GM18499 (cell line): ENCODE measurements around the gene ARPP19.
A peak's percentile ranks its signal among the peaks of the same experiment; 100 is the strongest.
"Not testable (repeated sequence)": the region's sequence is repeated elsewhere in the genome, so short reads cannot be mapped to it uniquely, and the experiment has no call there.

ENCODE experiments used
- ATAC-seq: cut with Tn5 transposase; IDR thresholded peaks from one replicate; pipeline ENCODE4 v1.9.1; 2021; ENCODE audit warnings: moderate number of reproducible peaks; ENCODE audit not compliant: insufficient read depth, unreplicated experiment

The ARPP19 gene, protein sequence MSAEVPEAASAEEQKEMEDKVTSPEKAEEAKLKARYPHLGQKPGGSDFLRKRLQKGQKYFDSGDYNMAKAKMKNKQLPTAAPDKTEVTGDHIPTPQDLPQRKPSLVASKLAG

DNA sequence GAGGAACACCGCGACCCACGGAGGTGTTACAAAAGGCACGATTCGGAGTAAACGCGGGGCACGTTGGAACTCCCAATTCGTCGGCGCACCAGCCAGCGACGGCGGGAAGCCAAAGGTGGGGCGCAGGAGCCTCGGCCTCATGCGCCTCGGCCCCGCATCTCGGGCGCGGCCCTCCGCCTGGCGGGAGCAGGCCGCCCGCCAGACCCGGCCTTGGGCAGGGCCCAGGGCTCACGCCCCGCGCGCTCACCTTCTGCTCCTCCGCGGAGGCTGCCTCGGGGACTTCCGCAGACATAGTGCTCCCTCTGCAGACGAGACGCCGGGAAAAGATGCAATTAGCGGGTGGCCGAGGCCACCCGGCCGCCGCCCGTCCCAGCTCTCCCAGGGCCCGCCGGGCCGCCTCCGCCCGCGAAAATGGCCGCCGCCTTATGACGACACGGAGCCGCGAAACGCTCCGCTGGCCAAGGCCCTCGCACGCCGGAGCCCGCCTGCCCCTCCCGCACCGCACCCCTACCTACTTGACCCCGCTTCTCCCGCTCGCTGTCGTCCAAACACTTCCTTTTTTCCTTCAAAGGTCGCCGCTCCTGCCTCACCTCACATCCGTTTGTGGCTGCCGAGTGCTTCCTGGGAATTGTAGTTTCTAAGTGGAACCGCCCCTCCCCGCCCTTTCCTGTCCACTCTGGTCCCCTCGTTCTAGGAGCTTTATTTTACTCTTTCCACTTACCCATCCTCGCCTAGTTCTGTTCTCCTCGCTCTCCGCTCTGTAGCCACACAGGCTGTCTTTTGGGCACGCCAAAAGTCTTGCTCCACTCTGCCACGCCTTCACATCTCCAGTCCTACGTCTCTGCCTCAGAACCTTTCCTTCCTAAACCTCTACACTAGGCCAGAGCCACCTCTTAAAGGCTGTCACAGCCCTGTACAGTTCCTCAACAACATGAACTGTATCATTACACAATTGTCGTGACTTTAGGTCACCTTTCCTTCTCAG lies at the start of gene ARPP19:
Gene ARPP19, minus strand, starts transcription at position 430 of the 985 bp plus-strand sequence. Its CDS starts 138 bp downstream, at position 292.
- ATAC-seq, result no peak

DNA sequence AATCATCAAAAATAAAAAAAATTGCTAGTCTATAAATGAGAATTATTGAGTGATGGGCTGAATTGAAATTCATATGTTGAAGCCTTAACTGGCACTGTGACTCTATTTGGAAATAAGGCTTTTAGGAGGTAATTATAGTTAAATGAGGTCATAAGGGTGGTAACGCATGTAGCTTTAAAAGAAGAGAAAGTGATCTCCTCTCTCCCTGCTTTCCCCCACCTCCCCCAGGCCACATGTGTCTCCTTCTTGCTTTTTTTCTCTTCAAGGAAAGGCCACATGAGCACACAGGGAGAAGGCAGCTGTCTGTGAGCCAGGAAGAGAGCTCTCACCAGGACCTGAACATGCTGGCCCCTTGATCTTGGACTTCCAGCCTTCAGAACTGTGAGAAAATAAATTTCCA lies 48.2 kb upstream of the ARPP19 start:
- ATAC-seq, result no peak

DNA sequence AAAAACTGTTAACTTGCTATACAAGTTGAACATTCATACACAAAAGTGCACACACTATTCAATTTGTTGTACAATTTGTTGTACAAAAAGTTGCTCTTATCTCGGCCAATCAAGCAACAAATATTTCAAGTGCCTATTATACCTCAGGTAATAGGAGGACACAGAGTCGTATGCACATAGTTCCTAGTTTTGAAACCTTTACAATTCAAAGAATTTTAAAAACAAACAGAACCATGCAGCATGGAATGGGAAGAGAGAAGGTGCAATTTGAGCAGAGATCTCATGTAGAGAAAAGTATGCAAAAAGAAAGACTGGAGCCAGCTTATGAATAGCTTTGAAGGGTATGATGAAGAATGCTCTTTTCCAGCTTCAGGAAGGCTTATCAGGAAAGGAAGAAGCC lies 46.5 kb upstream of the ARPP19 start:
- no peak for ATAC-seq

GRCh38 chr15:52609593-52609992 lies 40.8 kb upstream of the ARPP19 start:
- no peak for ATAC-seq

DNA sequence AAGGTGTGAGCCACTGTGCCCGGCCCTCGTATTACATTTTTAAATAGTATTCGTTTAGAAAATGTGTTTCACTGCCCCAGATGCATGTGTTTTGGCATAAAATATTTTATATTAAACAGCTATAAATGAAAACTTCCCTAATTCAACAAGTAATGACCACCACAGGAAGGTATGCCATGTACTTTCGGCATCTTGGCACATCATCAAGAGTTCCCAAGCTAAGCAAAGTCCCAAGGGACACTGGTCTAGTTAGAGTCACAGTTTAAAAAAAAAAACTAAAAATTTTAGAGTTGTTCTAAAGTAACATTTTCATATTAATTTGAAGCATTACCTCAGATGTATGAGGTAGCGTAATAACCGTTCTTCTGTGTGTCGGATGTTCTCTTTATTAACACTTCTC lies 15.6 kb upstream of the ARPP19 start:
- ATAC-seq, result no peak

GRCh38 chr15:52579852-52580251 lies 11.0 kb upstream of the ARPP19 start:
- no peak for ATAC-seq

GRCh38 chr15:52576692-52577091 lies 7.9 kb upstream of the ARPP19 start:
- ATAC-seq, result no peak

GRCh38 chr15:52575573-52575972 lies 6.7 kb upstream of the ARPP19 start:
- ATAC-seq, result not testable (repeated sequence)

DNA sequence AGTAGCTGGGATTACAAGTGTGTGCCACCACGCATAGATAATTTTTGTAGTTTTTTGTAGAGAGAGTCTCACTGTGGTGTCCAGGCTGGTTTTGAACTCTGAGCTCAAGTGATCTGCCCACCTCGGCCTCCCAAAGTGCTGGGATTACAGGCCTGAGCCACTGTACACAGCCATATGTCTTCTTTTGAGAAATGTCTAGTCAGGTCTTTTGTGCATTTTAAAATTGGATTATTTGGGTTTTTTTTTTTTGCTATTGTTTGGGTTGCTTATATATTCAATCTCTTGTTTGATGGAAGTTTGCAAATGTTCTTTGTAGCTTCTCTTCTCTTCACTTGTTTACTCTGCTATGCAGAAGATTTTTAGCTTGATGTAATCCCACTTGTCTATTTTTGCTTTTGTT lies 6.2 kb upstream of the ARPP19 start:
- no peak for ATAC-seq

GRCh38 chr15:52574623-52575022 lies 5.8 kb upstream of the ARPP19 start:
- ATAC-seq, result not testable (repeated sequence)

DNA sequence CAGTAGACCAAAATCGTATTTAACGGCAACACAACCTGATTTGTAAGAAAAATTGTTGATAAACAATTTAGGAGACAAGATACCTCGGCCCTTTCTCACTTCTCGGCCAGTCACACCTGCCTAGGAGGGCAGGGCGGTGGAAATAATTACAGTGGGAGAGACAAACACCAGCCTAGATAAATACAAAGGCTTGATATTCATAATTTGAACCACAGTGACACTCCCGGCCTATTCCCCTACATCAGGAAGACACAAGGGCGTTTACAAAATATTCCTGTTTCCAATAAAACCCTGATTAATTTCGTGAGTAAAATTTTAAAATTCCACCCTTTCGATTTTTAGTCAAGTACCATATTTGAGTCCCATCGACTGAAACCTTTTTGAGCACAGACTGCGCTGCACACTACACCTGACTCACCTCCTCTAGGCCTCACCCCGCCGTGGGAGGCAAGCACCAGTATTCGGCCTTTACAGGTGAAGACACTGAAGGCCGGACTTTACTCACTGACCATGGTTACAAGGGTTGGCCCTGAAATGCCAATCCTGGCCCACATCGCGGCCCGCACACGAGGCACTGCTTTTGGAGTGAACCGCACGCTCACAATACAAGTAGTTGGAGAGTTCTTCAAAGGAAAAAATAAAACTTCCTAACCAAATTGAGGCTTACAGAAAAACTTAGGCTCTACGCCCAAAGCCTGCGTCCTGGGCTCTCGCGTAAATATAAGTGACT lies 794 bp downstream of the ARPP19 start:
- ATAC-seq, result no peak

- no peak for ATAC-seq
These were observed 1.9 kb downstream of the ARPP19 start for GRCh38 chr15:52566889-52567288.

- ATAC-seq, result peak; percentile 36
These were observed 3.1 kb downstream of the ARPP19 start for GRCh38 chr15:52565417-52566358.

DNA sequence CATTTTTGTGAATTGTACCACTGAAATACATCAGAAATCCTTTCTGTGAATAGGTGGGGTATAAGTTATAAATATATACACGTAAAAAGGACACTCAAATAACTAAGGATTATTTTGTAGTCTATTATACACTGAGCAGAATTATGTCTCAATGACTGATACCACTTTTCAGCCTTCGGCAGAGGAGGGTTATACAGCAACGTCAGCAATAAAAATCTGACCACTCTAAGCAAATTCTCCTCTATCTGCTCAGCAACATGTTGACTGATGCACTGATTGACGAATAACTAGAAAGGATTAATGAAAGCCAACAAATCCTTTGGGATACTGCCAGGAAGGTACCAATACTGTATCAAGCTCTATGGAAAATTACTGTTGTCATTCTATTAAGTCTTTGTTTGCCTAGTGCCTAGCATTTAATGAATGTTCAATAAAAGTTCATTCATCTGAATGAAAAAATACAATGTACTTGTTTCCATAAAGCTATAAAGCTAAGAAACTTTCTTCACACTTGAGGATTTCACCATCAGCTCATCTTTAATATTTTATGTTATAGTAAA lies 5.2 kb downstream of the ARPP19 start:
- no peak for ATAC-seq

GRCh38 chr15:52559575-52559974 lies 9.3 kb downstream of the ARPP19 start:
- ATAC-seq, result no peak

DNA sequence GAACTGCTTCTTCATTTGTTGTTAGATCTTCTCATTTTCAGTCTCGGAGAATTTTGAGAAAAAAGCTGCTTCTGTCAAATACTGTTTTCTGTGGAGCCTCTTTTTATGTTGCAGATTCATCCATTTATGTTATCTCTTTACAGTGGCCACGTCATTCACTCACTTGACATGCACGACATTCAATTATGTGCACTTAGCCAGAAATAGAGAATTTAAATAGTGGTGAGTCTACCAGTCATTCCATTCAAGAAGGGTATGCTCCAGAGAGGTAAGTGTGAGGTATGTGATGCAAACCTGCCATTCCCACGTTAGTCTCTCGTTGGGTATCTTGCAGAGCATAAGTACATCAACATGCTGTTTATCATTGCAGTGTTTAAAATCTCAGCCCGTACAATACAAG lies 9.8 kb downstream of the ARPP19 start:
- no peak for ATAC-seq

DNA sequence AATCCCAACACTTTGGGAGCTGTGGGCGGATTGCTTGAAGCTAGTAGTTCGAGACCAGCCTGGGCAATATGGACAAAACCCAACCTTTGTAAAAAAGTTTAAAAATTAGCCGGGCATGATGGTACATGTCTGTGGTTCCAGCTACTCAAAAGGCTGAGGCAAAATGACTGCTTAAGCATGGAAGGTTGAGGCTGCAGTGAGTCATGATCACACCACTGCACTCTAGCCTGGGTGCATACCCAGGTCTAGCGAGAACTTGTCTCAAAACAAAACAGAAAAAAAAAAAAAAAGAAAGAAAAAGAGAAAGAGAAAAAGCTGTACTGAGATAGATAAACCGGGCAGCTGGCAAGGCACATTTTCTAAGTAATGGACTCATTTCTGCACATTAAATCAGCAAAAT lies 10.6 kb downstream of the ARPP19 start:
- peak; percentile 54 for ATAC-seq

DNA sequence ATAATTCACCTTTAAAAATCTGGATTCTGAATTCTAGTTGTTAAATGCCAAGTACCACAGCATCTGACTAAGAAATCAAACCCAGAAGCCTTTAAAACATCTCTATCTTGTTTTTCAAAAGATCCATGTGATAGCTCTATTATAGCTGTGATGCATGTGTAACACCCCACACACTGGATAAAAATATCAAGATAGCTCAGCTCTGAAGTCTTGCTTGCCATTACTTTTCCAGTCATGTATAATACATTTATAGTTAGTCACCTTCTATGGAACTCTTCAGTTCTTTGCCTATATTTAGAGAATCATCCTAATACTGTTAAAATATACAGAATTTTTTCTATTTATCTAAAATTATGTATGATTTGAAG lies 11.6 kb downstream of the ARPP19 start:
- no peak for ATAC-seq

DNA sequence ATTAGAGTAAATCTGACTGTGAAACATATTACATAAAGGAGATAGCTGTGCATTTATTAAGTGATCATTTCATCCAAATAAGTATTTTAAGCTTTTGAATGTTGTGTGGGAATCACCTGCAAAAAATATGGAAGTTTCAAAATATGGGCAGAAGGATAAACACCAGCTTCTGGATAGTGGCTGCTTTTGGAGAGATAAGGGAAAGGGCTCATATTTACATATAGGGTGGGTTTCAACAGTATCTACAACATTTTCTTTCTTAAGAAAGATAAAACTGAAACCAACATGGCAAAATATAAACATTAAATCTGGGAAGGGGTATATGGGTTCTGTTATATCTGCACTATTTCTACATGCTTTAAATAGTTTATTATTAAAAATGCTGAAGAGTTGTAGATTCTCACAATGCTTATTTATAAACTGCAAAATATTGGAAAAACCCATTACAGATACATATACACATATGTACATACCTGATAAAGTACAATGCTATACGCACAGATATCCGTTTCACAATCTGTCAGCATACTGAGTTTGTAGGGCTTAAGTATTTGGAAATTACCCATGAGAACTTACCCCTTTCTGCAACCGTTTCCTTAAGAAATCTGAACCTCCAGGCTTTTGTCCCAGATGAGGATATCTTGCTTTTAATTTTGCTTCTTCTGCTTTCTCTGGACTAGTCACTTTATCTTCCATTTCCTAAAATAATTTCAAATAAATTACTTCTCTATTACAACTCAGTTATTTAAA lies 12.1 kb downstream of the ARPP19 start:
- no peak for ATAC-seq
